ENCODE data around the gene GREB1.

Gene GREB1

DNA sequence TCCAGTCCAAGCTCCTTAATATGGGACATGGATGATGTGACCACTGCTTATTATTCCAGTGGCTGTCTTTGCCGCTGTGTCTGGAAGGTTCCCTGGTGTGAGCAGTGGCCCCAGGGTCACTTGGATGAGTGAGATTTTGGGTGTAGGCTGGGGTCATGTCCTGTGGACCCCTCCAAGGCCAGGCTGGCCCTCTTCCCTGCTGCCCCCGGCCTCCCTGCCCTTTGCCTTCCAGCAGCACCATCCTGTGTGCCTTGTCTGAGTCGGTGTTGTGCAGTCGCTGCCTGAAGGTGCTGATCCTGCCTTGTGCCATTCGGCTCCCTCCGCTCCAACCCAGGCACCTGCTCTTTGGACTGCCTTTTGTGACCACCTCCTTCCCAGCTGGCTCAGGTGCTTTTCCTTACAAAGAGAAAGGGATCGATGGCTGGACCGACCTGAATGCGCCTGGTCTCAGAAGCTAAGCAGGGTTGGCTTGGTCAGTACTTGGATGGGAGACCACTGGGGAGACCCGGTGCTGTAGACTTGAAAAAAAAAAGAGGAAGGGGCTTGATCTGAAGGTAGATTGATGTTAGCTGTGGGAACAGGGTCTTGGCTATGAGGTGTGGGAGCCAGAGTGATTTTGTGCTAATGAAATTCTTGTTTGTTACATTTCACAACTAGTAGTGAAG lies 16.7 kb upstream of the GREB1 start:
- no peak for FAIRE-seq
- TF ChIP-seq, protein P1, sequence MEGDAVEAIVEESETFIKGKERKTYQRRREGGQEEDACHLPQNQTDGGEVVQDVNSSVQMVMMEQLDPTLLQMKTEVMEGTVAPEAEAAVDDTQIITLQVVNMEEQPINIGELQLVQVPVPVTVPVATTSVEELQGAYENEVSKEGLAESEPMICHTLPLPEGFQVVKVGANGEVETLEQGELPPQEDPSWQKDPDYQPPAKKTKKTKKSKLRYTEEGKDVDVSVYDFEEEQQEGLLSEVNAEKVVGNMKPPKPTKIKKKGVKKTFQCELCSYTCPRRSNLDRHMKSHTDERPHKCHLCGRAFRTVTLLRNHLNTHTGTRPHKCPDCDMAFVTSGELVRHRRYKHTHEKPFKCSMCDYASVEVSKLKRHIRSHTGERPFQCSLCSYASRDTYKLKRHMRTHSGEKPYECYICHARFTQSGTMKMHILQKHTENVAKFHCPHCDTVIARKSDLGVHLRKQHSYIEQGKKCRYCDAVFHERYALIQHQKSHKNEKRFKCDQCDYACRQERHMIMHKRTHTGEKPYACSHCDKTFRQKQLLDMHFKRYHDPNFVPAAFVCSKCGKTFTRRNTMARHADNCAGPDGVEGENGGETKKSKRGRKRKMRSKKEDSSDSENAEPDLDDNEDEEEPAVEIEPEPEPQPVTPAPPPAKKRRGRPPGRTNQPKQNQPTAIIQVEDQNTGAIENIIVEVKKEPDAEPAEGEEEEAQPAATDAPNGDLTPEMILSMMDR (IDR thresholded peaks at IDR 0.05; ENCODE audit: insufficient read depth, missing control alignments): no peak

DNA sequence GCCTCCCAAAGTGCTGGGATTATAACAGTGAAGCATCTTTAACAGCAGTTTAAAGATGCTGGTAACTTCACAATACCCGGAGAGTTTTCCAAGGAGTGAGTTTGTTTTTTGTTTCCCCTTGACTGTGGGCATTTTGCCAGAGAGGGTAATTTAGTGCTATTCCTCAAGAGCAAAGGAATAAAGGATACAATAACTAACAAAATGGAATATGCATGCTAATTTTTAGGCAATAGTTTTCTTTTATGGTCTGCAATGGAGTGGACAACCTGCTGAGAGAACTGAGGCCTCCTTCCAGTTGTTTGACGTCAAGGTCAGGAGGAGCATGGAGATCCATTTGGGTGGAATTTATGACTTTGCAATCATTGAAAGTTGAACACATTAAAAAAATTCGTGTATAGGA lies 15.9 kb upstream of the GREB1 start:
- TF ChIP-seq, protein P1 (IDR thresholded peaks at IDR 0.05; ENCODE audit: insufficient read depth, missing control alignments): no peak
- FAIRE-seq: no peak
- DNase-seq (ENCODE audit: insufficient read length, low spot score): no peak

More for the DNA sequence above, 16.7 kb upstream of the GREB1 start:
- no peak for DNase-seq (ENCODE audit: insufficient read length, low spot score)

DNA sequence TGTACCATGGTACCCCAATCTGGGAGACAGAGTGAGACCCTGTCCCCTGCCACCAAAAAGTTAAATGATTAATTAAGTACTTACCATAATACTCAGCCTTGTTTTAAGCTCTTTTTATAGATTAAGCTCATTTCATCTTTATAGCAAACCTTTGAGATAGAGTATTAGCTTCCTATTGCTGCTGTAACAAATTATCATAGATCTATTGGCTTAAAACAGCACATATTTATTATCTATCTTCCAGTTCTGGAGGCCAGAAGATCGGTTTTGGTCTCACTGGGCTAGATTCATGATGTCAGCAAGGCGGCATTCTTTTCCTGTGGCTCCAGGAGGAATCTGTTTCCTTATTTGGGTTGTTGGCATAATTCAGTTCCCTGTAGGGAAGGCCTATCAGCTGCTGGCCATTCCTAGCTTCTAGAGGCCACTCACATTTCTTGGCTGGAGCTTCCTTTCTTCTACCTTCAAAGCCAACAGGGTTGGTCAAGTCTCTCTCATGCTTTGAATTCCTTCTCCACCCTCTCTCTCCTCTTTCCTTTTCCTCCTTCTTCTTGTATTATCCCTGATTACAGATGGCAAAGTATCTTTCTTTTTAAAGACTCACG lies 13.7 kb upstream of the GREB1 start:
- TF ChIP-seq, protein P1 (IDR thresholded peaks at IDR 0.05; ENCODE audit: insufficient read depth, missing control alignments): no peak
- FAIRE-seq (no peak), DNase-seq (ENCODE audit: insufficient read length, low spot score) (no peak)

DNA sequence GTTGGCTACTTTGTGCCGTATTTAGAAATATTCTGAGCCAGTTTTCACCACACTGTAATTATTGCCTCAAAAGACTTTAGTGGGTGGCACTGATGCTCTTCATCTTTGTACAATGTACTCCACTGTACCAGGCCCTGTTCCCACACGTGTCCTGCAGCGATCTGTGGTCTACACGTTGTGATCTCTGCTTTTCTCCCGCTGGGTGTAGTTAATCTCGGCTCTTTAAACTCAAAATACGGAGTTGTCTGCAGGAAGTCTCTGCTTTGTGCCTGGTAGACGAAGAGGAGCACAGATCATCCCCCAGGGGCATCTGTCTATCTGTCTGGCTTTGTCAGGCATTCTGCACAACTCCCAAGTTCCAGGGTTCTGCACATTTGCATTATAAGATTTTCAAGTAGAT lies 12.1 kb upstream of the GREB1 start:
- TF ChIP-seq, protein P1 (IDR thresholded peaks at IDR 0.05; ENCODE audit: insufficient read depth, missing control alignments): no peak
- FAIRE-seq (no peak), DNase-seq (ENCODE audit: insufficient read length, low spot score) (no peak)

DNA sequence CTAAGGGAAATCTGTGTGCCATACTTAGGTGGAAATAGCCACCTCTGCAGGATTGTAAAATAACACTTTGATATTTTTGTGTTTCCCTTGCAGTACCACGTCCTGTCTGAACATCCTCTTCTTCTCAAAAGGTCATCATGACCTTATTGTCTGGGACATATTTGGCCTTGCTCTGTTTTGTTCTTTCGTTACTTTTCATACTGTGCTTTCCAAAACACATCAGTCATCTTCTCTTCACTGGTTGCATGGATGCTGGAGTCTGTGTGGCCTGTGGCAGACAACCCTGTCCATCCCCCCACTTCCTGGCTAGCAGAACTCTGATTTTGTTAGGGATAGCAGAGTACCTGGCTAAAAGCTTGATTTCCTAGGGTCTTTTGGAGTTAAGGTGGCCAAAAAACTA lies 9.4 kb upstream of the GREB1 start:
- DNase-seq (ENCODE audit: insufficient read length, low spot score) (no peak), FAIRE-seq (no peak)
- TF ChIP-seq, protein P1 (IDR thresholded peaks at IDR 0.05; ENCODE audit: insufficient read depth, missing control alignments): no peak

DNA sequence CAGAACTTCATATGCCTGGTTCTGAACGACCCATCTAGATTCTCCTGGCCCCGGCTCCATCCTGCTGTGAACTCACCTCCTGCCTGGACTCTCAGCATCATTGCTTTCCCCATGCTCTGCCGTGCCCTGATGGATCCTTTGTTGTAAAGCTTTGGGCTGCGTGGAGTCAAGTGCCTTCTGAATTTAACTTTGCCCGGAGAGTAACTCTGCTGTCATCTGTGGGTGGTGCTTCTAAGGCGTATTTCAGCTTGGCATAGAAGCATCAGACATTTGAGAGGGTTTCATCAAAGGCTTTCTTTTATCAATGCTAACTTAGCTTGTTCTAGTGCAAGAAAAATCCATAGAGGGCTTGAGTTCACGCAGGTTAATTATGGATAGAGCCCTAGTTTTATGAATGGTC lies 8.1 kb upstream of the GREB1 start:
- TF ChIP-seq, protein P1 (IDR thresholded peaks at IDR 0.05; ENCODE audit: insufficient read depth, missing control alignments): no peak
- DNase-seq (ENCODE audit: insufficient read length, low spot score) (no peak), FAIRE-seq (no peak)

DNA sequence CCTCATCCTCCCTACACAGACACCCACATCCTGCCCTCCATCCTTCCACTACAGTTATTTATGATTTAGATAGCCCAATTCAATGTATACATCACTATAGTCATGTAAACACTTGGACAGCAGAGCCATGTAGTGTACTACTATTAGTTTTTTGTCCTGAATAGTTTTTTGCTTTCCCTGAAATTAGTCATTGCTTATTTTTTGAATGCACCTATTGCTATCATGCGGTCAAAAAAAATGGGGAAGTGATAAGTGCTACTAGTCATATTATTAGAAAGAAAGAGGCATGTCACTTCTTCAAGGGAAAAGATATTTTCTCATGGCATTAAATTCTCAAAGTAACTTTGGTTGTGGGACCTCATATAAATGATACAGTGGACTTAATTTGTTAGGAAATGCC lies 6.8 kb upstream of the GREB1 start:
- no peak for DNase-seq (ENCODE audit: insufficient read length, low spot score)
- FAIRE-seq: no peak
- TF ChIP-seq, protein P1 (IDR thresholded peaks at IDR 0.05; ENCODE audit: insufficient read depth, missing control alignments): no peak

All from D721Med (cell line).